VCaP (cell line): ENCODE data around the gene PPP1R9B.
A peak's percentile ranks its signal among the peaks of the same experiment; 100 is the strongest.

Experiments
- H3K27ac ChIP-seq: fragments of 450-650 bp; 2 replicates; pipeline ENCODE4 v1.5.1; 2017
- CTCF ChIP-seq: fragments of 450-650 bp; conservative IDR thresholded peaks from 2 replicates; pipeline ENCODE4 v1.5.1; 2017; ENCODE audit warnings: mild to moderate bottlenecking, moderate library complexity

PPP1R9B gene

GRCh38 chr17:50118828-50119218, 31.7 kb downstream of the PPP1R9B start:
- no peak for TF ChIP-seq CTCF
- H3K27ac ChIP-seq: no peak overlapping the region

GRCh38 chr17:50118076-50118827, 32.2 kb downstream of the PPP1R9B start:
- no peak for TF ChIP-seq CTCF
- no peak overlapping the region for H3K27ac ChIP-seq

DNA sequence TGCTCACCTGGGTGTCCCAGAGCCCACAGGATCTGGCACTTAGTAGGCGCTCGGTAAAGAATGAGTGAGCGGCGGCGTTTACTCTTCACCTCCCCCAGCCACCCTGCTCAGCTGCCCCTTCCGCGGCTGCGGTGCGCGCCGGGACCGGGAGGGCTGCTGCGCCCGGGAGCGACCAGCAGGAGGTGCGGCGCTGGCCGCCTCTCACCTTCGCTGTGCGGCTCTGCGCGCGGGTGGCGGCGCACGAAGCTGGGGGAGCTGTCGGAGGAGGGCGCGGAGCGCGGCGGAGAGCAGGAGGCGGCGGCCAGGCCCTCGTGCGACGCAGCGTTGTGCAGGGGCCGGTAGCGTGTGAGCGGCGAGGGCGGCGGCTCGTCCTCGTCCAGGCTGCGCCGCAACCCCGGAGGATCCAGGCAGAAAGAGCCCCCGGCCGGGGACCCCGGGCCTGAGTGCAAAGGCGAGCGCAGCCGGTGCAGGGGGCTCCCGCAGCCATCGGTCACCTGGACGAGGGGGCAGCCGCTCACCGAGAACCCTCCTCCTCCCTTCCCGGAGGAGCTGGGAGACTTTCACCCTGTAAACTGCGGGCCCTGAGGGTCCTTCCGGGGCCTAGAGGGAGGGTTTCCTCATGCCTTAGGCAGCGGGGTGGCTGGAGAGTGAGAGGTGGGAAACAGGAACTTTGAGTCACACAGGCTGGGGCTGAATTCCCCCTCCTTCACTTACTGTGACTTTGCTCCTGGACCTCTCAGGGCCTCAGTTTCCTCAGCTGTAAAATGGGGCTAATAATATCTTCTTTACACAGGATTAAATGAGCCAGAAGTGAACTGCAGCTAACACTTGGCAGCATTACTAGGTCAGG, 33.0 kb downstream of the PPP1R9B start:
- H3K27ac ChIP-seq: no peak overlapping the region
- peak; percentile 80 for TF ChIP-seq CTCF

- H3K27ac ChIP-seq: no peak overlapping the region
- no peak for TF ChIP-seq CTCF
Observed at GRCh38 chr17:50115756-50116155, 34.7 kb downstream of the PPP1R9B start.

- no peak overlapping the region for H3K27ac ChIP-seq
- peak; percentile 57; the same call in 1 of the 2 replicates for TF ChIP-seq CTCF
Observed at GRCh38 chr17:50114849-50115357, 35.6 kb downstream of the PPP1R9B start.

GRCh38 chr17:50114401-50114800, 36.1 kb downstream of the PPP1R9B start:
- TF ChIP-seq CTCF: no peak
- H3K27ac ChIP-seq: no peak overlapping the region

DNA sequence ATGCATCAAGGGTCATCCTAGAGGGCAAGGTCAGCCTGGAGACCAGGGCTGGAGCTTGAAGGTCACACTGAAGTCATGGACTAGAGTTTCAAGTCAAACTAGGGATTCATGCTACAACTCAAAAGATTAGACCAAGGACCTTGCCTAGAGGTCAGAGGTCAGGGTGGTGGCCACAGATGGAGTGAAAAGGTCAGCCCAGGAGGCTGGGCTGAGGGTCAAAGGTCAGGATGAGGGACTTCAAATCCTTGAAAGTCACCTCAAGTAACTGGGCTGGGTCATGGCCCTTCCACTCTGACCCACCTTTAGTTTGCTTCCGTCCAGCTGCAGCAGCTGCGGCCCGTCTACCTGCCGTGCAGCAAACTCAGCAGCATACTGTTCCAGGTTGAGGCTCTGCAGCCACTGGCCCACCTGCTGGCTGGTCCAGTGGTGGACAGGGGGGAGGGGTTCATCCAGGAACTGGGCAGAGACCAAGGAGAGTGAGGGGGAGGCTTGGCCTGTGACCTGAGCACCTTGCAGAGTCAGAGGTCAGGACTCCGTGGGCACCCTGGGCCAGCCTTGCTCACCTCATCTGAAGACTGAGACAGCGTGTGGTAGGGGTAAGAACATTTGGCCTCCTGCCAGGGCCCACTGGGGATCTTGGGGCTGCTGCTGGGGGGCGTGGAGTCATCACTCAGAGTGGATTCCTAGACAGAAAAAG, 36.7 kb downstream of the PPP1R9B start:
- no peak for TF ChIP-seq CTCF
- H3K27ac ChIP-seq: no peak overlapping the region
